PC-3 (cell line): ENCODE data around the gene TPM4. TPM values are rescaled to one million over a fixed set of nuclear protein-coding genes. Genes with fewer than 3 reads are reported as not detected.

Experiments used
- ATAC-seq: fragments of 200-7000 bp; cut with Tn5 transposase; 2 replicates; pipeline ENCODE4 v1.9.1; 2020; ENCODE audit warnings: mild to moderate bottlenecking, moderate library complexity
- BruUV-seq: library from RNA; stranded (reverse); fragments of 400-500 nt; replicated peaks from 2 replicates; lab custom pipeline; 2021; lab: Mats Ljungman, UMichigan
- CTCF ChIA-PET: fragments of 300-600 bp; sonication (Branson Sonifier 250); formaldehyde crosslinking; loops from one replicate; lab custom pipeline; 2022; ENCODE audit warnings: antibody characterized with exemption; lab: Charles Lee
- POLR2A ChIA-PET: fragments of 300-600 bp; sonication (Branson Sonifier 250); formaldehyde crosslinking; loops from one replicate; lab custom pipeline; 2022; ENCODE audit warnings: antibody characterized with exemption; ENCODE audit not compliant: unreplicated experiment; lab: Charles Lee
- DNase-seq: peaks from one replicate; pipeline ENCODE4 v3.0.0-alpha.2; 2015
- H2AFZ ChIP-seq: fragments of 300-600 bp; sonication (generic); 2 replicates; pipeline ENCODE4 v1.6.0; 2016; ENCODE audit warnings: antibody characterized with exemption, low read length
- H3F3A ChIP-seq: fragments of 300-600 bp; sonication (generic); one replicate; pipeline ENCODE4 v1.6.0; 2017; ENCODE audit warnings: antibody characterized with exemption, low read length, control low read depth, mild to moderate bottlenecking; ENCODE audit not compliant: unreplicated experiment
- H3K27ac ChIP-seq: fragments of 300-600 bp; sonication (generic); 2 replicates; pipeline ENCODE4 v1.5.1; 2016; ENCODE audit warnings: mild to moderate bottlenecking, low read length
- H3K27me3 ChIP-seq: fragments of 300-600 bp; sonication (generic); 2 replicates; pipeline ENCODE4 v1.6.1; 2016; ENCODE audit warnings: low read length, mixed read lengths
- H3K36me3 ChIP-seq: fragments of 300-600 bp; sonication (generic); 2 replicates; pipeline ENCODE4 v1.6.1; 2016; ENCODE audit warnings: low read depth, mixed run types, low read length, mixed read lengths
- H3K4me1 ChIP-seq: fragments of 300-600 bp; sonication (generic); 2 replicates; pipeline ENCODE4 v1.5.1; 2016; ENCODE audit warnings: low read length; ENCODE audit not compliant: insufficient read depth
- H3K4me2 ChIP-seq: fragments of 300-600 bp; sonication (generic); 2 replicates; pipeline ENCODE4 v1.6.0; 2016; ENCODE audit warnings: low read length
- H3K4me3 ChIP-seq: fragments of 300-600 bp; sonication (generic); 2 replicates; pipeline ENCODE4 v1.5.1; 2016; ENCODE audit warnings: mild to moderate bottlenecking, low read length, mixed read lengths
- H3K79me2 ChIP-seq: fragments of 300-600 bp; sonication (generic); 2 replicates; pipeline ENCODE4 v1.6.1; 2017; ENCODE audit warnings: low read length, mixed read lengths
- H3K9ac ChIP-seq: fragments of 300-600 bp; sonication (generic); 2 replicates; pipeline ENCODE4 v1.6.0; 2016; ENCODE audit warnings: mild to moderate bottlenecking, low read length
- H3K9me2 ChIP-seq: fragments of 300-600 bp; sonication (generic); replicated peaks from 2 replicates; pipeline ENCODE4 v1.6.1; 2016; ENCODE audit warnings: mixed run types, low read length, mixed read lengths
- H3K9me3 ChIP-seq: fragments of 300-600 bp; sonication (generic); 2 replicates; pipeline ENCODE4 v1.6.1; 2016; ENCODE audit warnings: low read length, mixed read lengths
- H4K20me1 ChIP-seq: fragments of 300-600 bp; sonication (generic); 2 replicates; pipeline ENCODE4 v1.6.1; 2016; ENCODE audit warnings: low read length, mixed read lengths
- EZH2 ChIP-seq: fragments of 300-600 bp; sonication (generic); IDR thresholded peaks from one replicate; pipeline ENCODE4 v1.6.1; 2017; ENCODE audit warnings: antibody characterized with exemption, mild to moderate bottlenecking, low read length; ENCODE audit not compliant: unreplicated experiment
- EZH2phosphoT487 ChIP-seq: fragments of 300-600 bp; sonication (generic); IDR thresholded peaks from 2 replicates; pipeline ENCODE4 v1.6.1; 2018; ENCODE audit warnings: mild to moderate bottlenecking, antibody characterized with exemption, low read length, borderline replicate concordance
- intact Hi-C: fragments of 100-400 bp; cut with micrococcal nuclease; formaldehyde crosslinking; loops from 2 replicates; pipeline ENCODE4 v1.9.0; 2023
- total RNA-seq: library from RNA; depleted of rRNA; stranded (reverse); fragments of >200 nt; gene quantifications from 2 replicates; pipeline ENCODE4 v1.2.3, GENCODE V29; 2014
- TF ChIP-seq, protein P1 (sequence below): fragments of 300-600 bp; sonication (generic); conservative IDR thresholded peaks from 2 replicates; pipeline ENCODE4 v1.5.1; 2017; ENCODE audit warnings: antibody characterized with exemption, low read depth, mild to moderate bottlenecking, low read length

Gene TPM4
- total RNA-seq, 1 experiment from 2014 or later, result 135 TPM

- peaks cover 59% of the 10 kb centered on the region for H3K79me2 ChIP-seq
- no peaks in the 10 kb centered on the region for H3K9me2 ChIP-seq
- TF ChIP-seq, protein P1, sequence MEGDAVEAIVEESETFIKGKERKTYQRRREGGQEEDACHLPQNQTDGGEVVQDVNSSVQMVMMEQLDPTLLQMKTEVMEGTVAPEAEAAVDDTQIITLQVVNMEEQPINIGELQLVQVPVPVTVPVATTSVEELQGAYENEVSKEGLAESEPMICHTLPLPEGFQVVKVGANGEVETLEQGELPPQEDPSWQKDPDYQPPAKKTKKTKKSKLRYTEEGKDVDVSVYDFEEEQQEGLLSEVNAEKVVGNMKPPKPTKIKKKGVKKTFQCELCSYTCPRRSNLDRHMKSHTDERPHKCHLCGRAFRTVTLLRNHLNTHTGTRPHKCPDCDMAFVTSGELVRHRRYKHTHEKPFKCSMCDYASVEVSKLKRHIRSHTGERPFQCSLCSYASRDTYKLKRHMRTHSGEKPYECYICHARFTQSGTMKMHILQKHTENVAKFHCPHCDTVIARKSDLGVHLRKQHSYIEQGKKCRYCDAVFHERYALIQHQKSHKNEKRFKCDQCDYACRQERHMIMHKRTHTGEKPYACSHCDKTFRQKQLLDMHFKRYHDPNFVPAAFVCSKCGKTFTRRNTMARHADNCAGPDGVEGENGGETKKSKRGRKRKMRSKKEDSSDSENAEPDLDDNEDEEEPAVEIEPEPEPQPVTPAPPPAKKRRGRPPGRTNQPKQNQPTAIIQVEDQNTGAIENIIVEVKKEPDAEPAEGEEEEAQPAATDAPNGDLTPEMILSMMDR, result no peak
- TF ChIP-seq EZH2phosphoT487, result no peak
- no TSS peak for BruUV-seq
- H3K4me3 ChIP-seq, result peak overlapping the region; percentile 96
- H3F3A ChIP-seq, result no peaks in the 10 kb centered on the region
- H4K20me1 ChIP-seq, result no peaks in the 10 kb centered on the region
- no peaks in the 10 kb centered on the region for H3K27me3 ChIP-seq
- H2AFZ ChIP-seq, result no peak overlapping the region
- H3K4me1 ChIP-seq, result peaks cover 15% of the 10 kb centered on the region
- H3K9me3 ChIP-seq, result no peaks in the 10 kb centered on the region
- no peak for ATAC-seq
- H3K27ac ChIP-seq, result no peak overlapping the region
- H3K36me3 ChIP-seq, result no peaks in the 10 kb centered on the region; the same call in 1 of the 2 replicates
- intact Hi-C loops, result no loop called here
- H3K4me2 ChIP-seq, result peak overlapping the region; percentile 94
- CTCF ChIA-PET, result no interaction called here
- DNase-seq, result no peak
- POLR2A ChIA-PET, result interaction anchor here (0.6 kb wide), 1 partner anchor 50 kb away, joined by 13 read pairs; no protein-coding TSS in a partner anchor
- peak overlapping the region; percentile 96 for H3K9ac ChIP-seq
Observed at GRCh38 chr19:16112778-16113177, 36.5 kb downstream of the TPM4 start.

GRCh38 chr19:16113727-16114126 lies 37.4 kb downstream of the TPM4 start:
- no peaks in the 10 kb centered on the region for H3F3A ChIP-seq
- H2AFZ ChIP-seq, result no peak overlapping the region
- no peaks in the 10 kb centered on the region for H3K9me3 ChIP-seq
- H3K4me3 ChIP-seq, result peak overlapping the region; percentile 7; the same call in 1 of the 2 replicates
- H3K9ac ChIP-seq, result no peak overlapping the region
- POLR2A ChIA-PET, result no interaction called here
- H3K27ac ChIP-seq, result no peak overlapping the region
- peaks cover 59% of the 10 kb centered on the region for H3K79me2 ChIP-seq
- CTCF ChIA-PET, result no interaction called here
- H3K4me1 ChIP-seq, result peaks cover 15% of the 10 kb centered on the region
- no peaks in the 10 kb centered on the region for H3K9me2 ChIP-seq
- no peak for ATAC-seq
- no peaks in the 10 kb centered on the region for H4K20me1 ChIP-seq
- H3K27me3 ChIP-seq, result no peaks in the 10 kb centered on the region
- intact Hi-C loops, result no loop called here
- TF ChIP-seq, protein P1, result no peak
- TF ChIP-seq EZH2phosphoT487 (no peak), EZH2 (no peak)
- peaks cover 7% of the 10 kb centered on the region for H3K36me3 ChIP-seq
- DNase-seq, result no peak
- BruUV-seq, result no TSS peak
- peak overlapping the region; percentile 29; the same call in 1 of the 2 replicates for H3K4me2 ChIP-seq

DNA sequence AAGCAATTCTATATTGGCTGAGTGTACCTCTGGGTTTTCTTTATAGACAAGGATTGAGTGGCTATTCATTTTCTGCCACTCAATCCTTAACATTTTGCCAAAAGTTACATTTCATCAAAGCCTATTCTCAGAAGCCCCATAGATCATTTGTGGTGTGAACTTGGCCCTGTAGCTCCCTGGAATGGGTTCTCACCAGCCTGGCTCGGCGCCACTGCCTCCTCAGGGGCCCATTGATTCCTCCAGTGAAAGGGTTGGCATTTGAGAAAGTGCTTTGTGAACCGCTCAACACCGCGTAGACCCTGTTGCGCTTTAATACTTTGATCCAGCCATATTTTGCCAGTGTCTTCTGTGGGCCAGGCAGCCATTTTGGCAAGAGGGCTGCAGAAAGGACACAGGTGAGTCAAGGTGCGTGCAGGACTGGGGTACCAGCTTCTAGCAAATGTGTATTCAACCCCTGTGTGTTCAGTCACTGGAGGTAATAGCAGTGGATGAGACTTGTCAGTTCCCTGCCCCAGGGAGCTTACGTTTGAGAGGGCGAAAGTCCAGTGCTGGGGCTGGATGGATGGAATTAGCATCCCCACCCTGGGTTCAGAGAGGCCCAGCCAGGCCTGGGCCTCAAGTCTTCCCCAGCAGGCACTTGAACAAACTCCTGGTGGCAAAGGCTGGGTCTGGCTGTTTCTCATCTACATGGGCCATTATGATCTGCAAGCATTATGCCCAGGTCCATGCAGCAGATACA lies 39.2 kb downstream of the TPM4 start:
- Histone ChIP-seq H3K4me3 (no peak overlapping the region), H3K79me2 (peaks cover 59% of the 10 kb centered on the region), H2AFZ (no peak overlapping the region), H3F3A (no peaks in the 10 kb centered on the region), H3K4me2 (no peak overlapping the region), H3K27me3 (no peaks in the 10 kb centered on the region), H3K9ac (no peak overlapping the region), H3K36me3 (peaks cover 16% of the 10 kb centered on the region), H3K9me2 (no peaks in the 10 kb centered on the region), H4K20me1 (no peaks in the 10 kb centered on the region), H3K4me1 (peaks cover 15% of the 10 kb centered on the region), H3K9me3 (no peaks in the 10 kb centered on the region), H3K27ac (no peak overlapping the region)
- DNase-seq, result no peak
- no peak for ATAC-seq
- ChIA-PET CTCF (no interaction called here), POLR2A (no interaction called here)
- TF ChIP-seq, protein P1, result no peak
- TF ChIP-seq EZH2phosphoT487 (no peak), EZH2 (no peak)
- no TSS peak for BruUV-seq
- intact Hi-C loops, result no loop called here
